Upper lobe of left lung (tissue), 4 donors: ENCODE data around the gene TTLL5.

Experiments used
- CTCF ChIP-seq, 6 experiments: fragments of 450-650 bp in 4 of 6; fragments of 200-600 bp in 2 of 6; sonication (generic) in 2 of 6; IDR thresholded peaks; one replicate each; pipeline ENCODE4 v1.5.1; 2016 to 2019; ENCODE audit warnings: antibody characterized with exemption in 6 of 6
- POLR2A ChIP-seq, 4 donors: fragments of 450-650 bp; IDR thresholded peaks; one replicate each; pipeline ENCODE4 v1.5.1; 2016 to 2017; ENCODE audit warnings: antibody characterized with exemption in 4 of 4, mild to moderate bottlenecking in 2 of 4

GRCh38 chr14:75794615-75795038 is 133.6 kb downstream of the TTLL5 start:
- no peak for TF ChIP-seq POLR2A (IDR thresholded peaks at IDR 0.05)
- peak in 4 of 6 experiments; percentile 8 to 33 (median 29) for TF ChIP-seq CTCF (IDR thresholded peaks at IDR 0.05)
